HepG2 (cell line): ENCODE measurements around the gene TTC23. TPM values are rescaled to one million over a fixed set of nuclear protein-coding genes. Genes with fewer than 3 reads are reported as not detected.
A peak's percentile ranks its signal among the peaks of the same experiment; 100 is the strongest.

ENCODE experiments used
- ARHGAP35 ChIP-seq: sonication (generic); formaldehyde crosslinking; IDR thresholded peaks from 2 replicates; pipeline ENCODE4 v1.9.0; 2022; ENCODE audit warnings: mild to moderate bottlenecking, inconsistent platforms, moderate library complexity, missing genetic modification reagents, borderline replicate concordance
- BATF2 ChIP-seq: sonication (generic); formaldehyde crosslinking; IDR thresholded peaks from 2 replicates; pipeline ENCODE4 v1.8.0; 2022; ENCODE audit warnings: mild to moderate bottlenecking, missing genetic modification reagents, moderate library complexity
- BRF2 ChIP-seq: sonication (generic); formaldehyde crosslinking; IDR thresholded peaks from 2 replicates; pipeline ENCODE4 v1.8.1; 2022; ENCODE audit warnings: mild to moderate bottlenecking, missing genetic modification reagents
- ERF ChIP-seq: IDR thresholded peaks from 2 replicates; pipeline ENCODE4 v1.6.1; 2018; ENCODE audit warnings: missing biosample characterization, missing genetic modification reagents
- FOXK1 ChIP-seq: sonication (generic); formaldehyde crosslinking; IDR thresholded peaks from 2 replicates; pipeline ENCODE4 v1.4.0; 2020; ENCODE audit warnings: low read depth, missing genetic modification reagents, borderline replicate concordance
- IRF2 ChIP-seq: IDR thresholded peaks from 2 replicates; pipeline ENCODE4 v1.6.1; 2018; ENCODE audit warnings: missing genetic modification reagents, missing compliant biosample characterization
- MAFK ChIP-seq, 2 experiments: IDR thresholded peaks in 1 of 2; conservative IDR thresholded peaks in 1 of 2; 2 replicates each; pipeline ENCODE4 v1.6.1; 2011; ENCODE audit warnings: improper control_type of control experiment in 2 of 2, low read length in 2 of 2
- NFATC3 ChIP-seq: sonication (generic); formaldehyde crosslinking; IDR thresholded peaks from 2 replicates; pipeline ENCODE4 v1.5.1; 2020; ENCODE audit warnings: mild to moderate bottlenecking, missing genetic modification reagents
- RARG ChIP-seq: sonication (generic); formaldehyde crosslinking; IDR thresholded peaks from 2 replicates; pipeline ENCODE4 v1.4.0; 2020; ENCODE audit warnings: low read depth, mild to moderate bottlenecking, missing genetic modification reagents
- RBFOX2 ChIP-seq: fragments of 200-400 bp; formaldehyde crosslinking; IDR thresholded peaks from 2 replicates; pipeline ENCODE4 v1.6.1; 2017; ENCODE audit warnings: low read depth, mild to moderate bottlenecking, low read length
- RFXAP ChIP-seq: sonication (generic); formaldehyde crosslinking; IDR thresholded peaks from 2 replicates; pipeline ENCODE4 v1.4.0; 2020; ENCODE audit warnings: missing genetic modification reagents, borderline replicate concordance
- SALL2 ChIP-seq: sonication (generic); formaldehyde crosslinking; IDR thresholded peaks from 2 replicates; pipeline ENCODE4 v1.8.1; 2023; ENCODE audit warnings: mild to moderate bottlenecking, missing genetic modification reagents, inconsistent platforms
- SIX4 ChIP-seq: sonication (generic); formaldehyde crosslinking; IDR thresholded peaks from 2 replicates; pipeline ENCODE4 v1.4.0; 2020; ENCODE audit warnings: missing genetic modification reagents
- SKIL ChIP-seq: sonication (generic); formaldehyde crosslinking; IDR thresholded peaks from 2 replicates; pipeline ENCODE4 v1.8.0; 2022; ENCODE audit warnings: missing genetic modification reagents, mild to moderate bottlenecking, moderate library complexity, borderline replicate concordance
- THAP11 ChIP-seq: IDR thresholded peaks from 2 replicates; pipeline ENCODE4 v1.6.1; 2016; ENCODE audit warnings: missing biosample characterization, missing genetic modification reagents
- ZFP41 ChIP-seq: sonication (generic); formaldehyde crosslinking; IDR thresholded peaks from 2 replicates; pipeline ENCODE4 v1.4.0; 2020; ENCODE audit warnings: mild to moderate bottlenecking, missing genetic modification reagents, borderline replicate concordance
- ZNF160 ChIP-seq: sonication (generic); formaldehyde crosslinking; IDR thresholded peaks from 2 replicates; pipeline ENCODE4 v1.8.0; 2022; ENCODE audit warnings: mild to moderate bottlenecking, inconsistent platforms, missing genetic modification reagents
- ZNF180 ChIP-seq: sonication (generic); formaldehyde crosslinking; IDR thresholded peaks from 2 replicates; pipeline ENCODE4 v1.4.0; 2020; ENCODE audit warnings: low read depth, missing genetic modification reagents, borderline replicate concordance
- ZNF460 ChIP-seq: sonication (generic); formaldehyde crosslinking; IDR thresholded peaks from 2 replicates; pipeline ENCODE4 v1.5.1; 2020; ENCODE audit warnings: missing genetic modification reagents, mild to moderate bottlenecking, borderline replicate concordance
- ZNF513 ChIP-seq: sonication (generic); formaldehyde crosslinking; conservative IDR thresholded peaks from 2 replicates; pipeline ENCODE4 v1.5.0; 2020; ENCODE audit warnings: missing genetic modification reagents
- ZNF614 ChIP-seq: IDR thresholded peaks from 2 replicates; pipeline ENCODE4 v1.6.1; 2018; ENCODE audit warnings: missing biosample characterization, missing genetic modification reagents, inconsistent platforms, borderline replicate concordance
- ZNF7 ChIP-seq: IDR thresholded peaks from 2 replicates; pipeline ENCODE4 v1.6.1; 2016; ENCODE audit warnings: missing biosample characterization, missing genetic modification reagents
- ZNF816 ChIP-seq: sonication (generic); formaldehyde crosslinking; IDR thresholded peaks from 2 replicates; pipeline ENCODE4 v1.8.0; 2022; ENCODE audit warnings: missing genetic modification reagents, mild to moderate bottlenecking, borderline replicate concordance
- ZNF878 ChIP-seq: sonication (generic); formaldehyde crosslinking; IDR thresholded peaks from 2 replicates; pipeline ENCODE4 v1.8.1; 2023; ENCODE audit warnings: mild to moderate bottlenecking, missing genetic modification reagents, moderate library complexity
- ZSCAN21 ChIP-seq: sonication (generic); formaldehyde crosslinking; IDR thresholded peaks from 2 replicates; pipeline ENCODE4 v1.8.0; 2022; ENCODE audit warnings: mild to moderate bottlenecking, missing genetic modification reagents, moderate library complexity, borderline replicate concordance
- polyA plus RNA-seq, 8 experiments: library from polyadenylated mRNA; depleted of rRNA in 3 of 8; stranded (reverse) in 7 of 8; unstranded in 1 of 8; fragments of >200 nt; fragmentation: Illumina TruSeq in 4 of 8; extraction: Trizol in 4 of 8; gene quantifications; 2 replicates each; pipeline versions ENCODE4 v1.2.1 to v1.2.3, GENCODE V29; 2011 to 2016; ENCODE audit warnings: low read depth in 4 of 8, missing spikeins in 1 of 8, mixed read lengths in 1 of 8; ENCODE audit not compliant: insufficient read depth in 1 of 8
- total RNA-seq, 5 experiments: library from RNA; depleted of rRNA; stranded (reverse); fragments of >200 nt; fragmentation: Illumina TruSeq; extraction: Trizol; gene quantifications; 2 replicates each; pipeline ENCODE4 v1.2.3, GENCODE V29; 2016; ENCODE audit warnings: low read depth in 1 of 5

The TTC23 gene
- total and polyA plus RNA-seq, 2 of the 13 experiments (the other 11 are each of a cell fraction or from before 2014, with no cell fraction given) = 1.6 to 11.7 TPM

GRCh38 chr15:99104788-99105513 is 144.4 kb downstream of the TTC23 start, which contains the start of gene SYNM (continued):
- TF ChIP-seq BATF2 (CRISPR knock-in tag) (no peak), SIX4 (CRISPR knock-in tag) (no peak), ZSCAN21 (CRISPR knock-in tag) (peak; percentile 31; the same call in 1 of the 2 replicates), ZNF180 (CRISPR knock-in tag) (no peak), ERF (peak; percentile 73; the same call in 1 of the 2 replicates), SALL2 (CRISPR knock-in tag) (peak; percentile 77; the same call in 1 of the 2 replicates), ZFP41 (CRISPR knock-in tag) (no peak), ZNF614 (CRISPR knock-in tag) (0 out of 2 replicates have a peak, but pooled peaks have one; percentile 27), IRF2 (CRISPR knock-in tag) (no peak), ZNF878 (CRISPR knock-in tag) (no peak), MAFK (conservative IDR thresholded peaks at IDR 0.05 in 1 of 2, IDR thresholded peaks at IDR 0.05 in 1 of 2; ENCODE audit: low read length in 2 of 2) (no peak), ZNF460 (CRISPR knock-in tag) (no peak), RBFOX2 (peak; percentile 86), FOXK1 (CRISPR knock-in tag) (no peak), NFATC3 (CRISPR knock-in tag) (no peak), BRF2 (peak; percentile 91; the same call in 1 of the 2 replicates), ZNF160 (CRISPR knock-in tag) (peak; percentile 77), RFXAP (0 out of 2 replicates have a peak, but pooled peaks have one; percentile 57), RARG (no peak), SKIL (CRISPR knock-in tag) (no peak), THAP11 (CRISPR knock-in tag) (peak; percentile 37; the same call in 1 of the 2 replicates), ZNF513 (CRISPR knock-in tag) (no peak), ZNF7 (CRISPR knock-in tag) (no peak), ARHGAP35 (CRISPR knock-in tag) (0 out of 2 replicates have a peak, but pooled peaks have one; percentile 49), ZNF816 (CRISPR knock-in tag) (no peak; the same call in 1 of the 2 replicates)
